Fibroblast of mammary gland (primary cell): Measurements from ENCODE around the gene KLK4.

Experiments
- DNase-seq: peaks from one replicate; pipeline ENCODE4 v3.0.0-alpha.2; 2010; ENCODE audit warnings: low read depth
- H3K4me3 ChIP-seq: 2 replicates; pipeline ENCODE4 v1.5.1; 2011; ENCODE audit warnings: low read depth, mild to moderate bottlenecking, low read length, moderate library complexity; ENCODE audit not compliant: control insufficient read depth
- CTCF ChIP-seq: conservative IDR thresholded peaks from 2 replicates; pipeline ENCODE4 v1.5.1; 2011; ENCODE audit warnings: low read depth, low read length, inconsistent platforms; ENCODE audit not compliant: control insufficient read depth, insufficient read depth

The KLK4 gene

DNA sequence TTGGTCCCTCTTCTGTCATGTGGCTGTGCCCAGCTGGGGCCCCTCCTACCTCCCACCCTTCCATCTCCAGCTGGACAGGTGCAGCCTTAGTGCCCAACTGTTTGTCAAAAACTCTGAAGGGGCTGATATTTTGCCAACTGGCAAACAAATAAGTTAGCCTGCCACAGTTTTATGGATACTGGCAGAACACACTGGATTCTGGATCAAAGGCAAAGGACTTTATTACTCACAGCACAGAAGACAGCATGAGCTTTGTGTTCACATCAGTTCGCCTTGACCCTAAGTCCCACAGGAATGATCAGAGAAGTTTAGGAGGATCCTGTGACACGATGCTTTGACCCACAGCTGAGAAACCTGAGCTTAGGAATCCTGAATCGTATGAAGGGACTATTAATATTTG is 21.6 kb downstream of the KLK4 start:
- TF ChIP-seq CTCF = no peak
- H3K4me3 ChIP-seq = no peak overlapping the region
- no peak for DNase-seq

DNA sequence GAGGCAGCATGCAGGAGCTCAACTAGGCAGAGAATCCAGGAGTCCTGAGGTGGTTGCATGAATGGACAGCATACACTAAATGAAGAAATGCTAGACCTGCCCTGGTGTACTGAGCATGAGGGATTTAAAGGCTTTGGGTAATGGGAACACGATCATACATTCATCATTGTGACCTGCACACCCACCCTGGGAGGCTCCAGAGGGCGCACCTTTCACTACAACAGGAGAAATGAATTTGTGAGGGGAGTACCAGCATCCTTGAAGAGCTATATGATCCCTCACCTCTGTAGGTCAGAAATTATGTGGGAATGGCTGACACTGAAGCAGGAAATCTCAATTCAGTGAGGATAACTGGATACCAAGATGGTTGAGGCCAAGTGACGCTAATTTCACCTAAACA is 29.0 kb downstream of the KLK4 start:
- TF ChIP-seq CTCF = no peak
- no peak overlapping the region for H3K4me3 ChIP-seq
- no peak for DNase-seq

GRCh38 chr19:50880241-50880640 is 31.0 kb downstream of the KLK4 start:
- no peak for TF ChIP-seq CTCF
- DNase-seq = no peak

GRCh38 chr19:50878851-50879250 is 32.3 kb downstream of the KLK4 start:
- TF ChIP-seq CTCF = no peak
- H3K4me3 ChIP-seq = no peak overlapping the region
- DNase-seq = no peak

More at GRCh38 chr19:50880241-50880640, 31.0 kb downstream of the KLK4 start:
- no peak overlapping the region for H3K4me3 ChIP-seq

- H3K4me3 ChIP-seq = no peak overlapping the region
- TF ChIP-seq CTCF = no peak
- no peak for DNase-seq
These were observed 33.9 kb downstream of the KLK4 start for GRCh38 chr19:50877338-50877737.

- H3K4me3 ChIP-seq = no peak overlapping the region
- no peak for TF ChIP-seq CTCF
- DNase-seq = no peak
These were observed 34.7 kb downstream of the KLK4 start for GRCh38 chr19:50876456-50876855.

DNA sequence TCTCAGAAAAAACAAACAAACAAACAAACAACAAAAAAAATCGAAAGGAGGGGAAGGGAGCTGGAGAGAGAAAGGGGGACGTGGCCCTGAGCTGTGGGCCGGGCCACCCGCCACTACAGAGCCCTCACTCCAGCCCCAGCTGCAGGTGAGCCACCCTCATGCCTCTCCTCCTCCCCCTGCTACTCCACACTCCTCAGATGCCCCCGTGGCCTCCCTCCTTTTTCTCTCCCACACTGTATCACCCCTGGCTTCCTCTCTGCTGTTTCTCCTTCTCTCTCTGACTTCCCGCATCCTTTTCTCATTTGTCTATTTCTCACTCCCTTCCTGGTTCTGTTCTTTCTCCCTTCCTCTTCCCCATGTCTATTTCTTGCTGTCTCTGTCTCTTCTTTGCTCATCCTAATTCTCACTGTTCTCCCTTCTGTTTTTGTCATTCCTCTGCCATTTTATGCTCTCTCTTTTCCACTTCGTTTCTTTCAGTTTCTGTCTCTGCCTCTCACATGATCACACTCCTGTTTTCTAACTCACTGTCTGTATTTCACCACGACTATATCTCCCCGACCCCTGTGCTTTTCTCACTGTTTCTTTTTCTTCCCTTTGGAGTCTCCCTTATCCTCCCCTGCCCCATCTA is 35.3 kb downstream of the KLK4 start:
- no peak overlapping the region for H3K4me3 ChIP-seq
- no peak for DNase-seq
- no peak for TF ChIP-seq CTCF
